IMR-90 (cell line): ENCODE measurements around the gene C6.
"Not testable (repeated sequence)": the region's sequence is repeated elsewhere in the genome, so short reads cannot be mapped to it uniquely, and the experiment has no call there.

Experiments
- CTCF ChIP-seq: conservative IDR thresholded peaks from 2 replicates; pipeline ENCODE4 v1.5.1; 2012; ENCODE audit warnings: mild to moderate bottlenecking, low read depth, low read length, improper control_type of control experiment
- MAFK ChIP-seq: IDR thresholded peaks from 2 replicates; pipeline ENCODE4 v1.6.1; 2012; ENCODE audit warnings: low read depth, low read length, improper control_type of control experiment
- MXI1 ChIP-seq: IDR thresholded peaks from 2 replicates; pipeline ENCODE4 v1.6.1; 2012; ENCODE audit warnings: low read depth, mild to moderate bottlenecking, low read length, moderate library complexity, borderline replicate concordance
- NFE2L2 ChIP-seq: fragments of 150-350 bp; IDR thresholded peaks from 2 replicates; pipeline ENCODE4 v1.6.1; 2016; ENCODE audit warnings: low read depth, mild to moderate bottlenecking, low read length
- POLR2A ChIP-seq: IDR thresholded peaks from 2 replicates; pipeline ENCODE4 v1.6.1; 2012; ENCODE audit warnings: mild to moderate bottlenecking, low read depth, low read length
- RAD21 ChIP-seq: IDR thresholded peaks from 2 replicates; pipeline ENCODE4 v1.6.1; 2012; ENCODE audit warnings: low read length, improper control_type of control experiment
- RCOR1 ChIP-seq: IDR thresholded peaks from 2 replicates; pipeline ENCODE4 v1.6.1; 2012; ENCODE audit warnings: mild to moderate bottlenecking, low read length, improper control_type of control experiment; ENCODE audit not compliant: insufficient replicate concordance
- RFX5 ChIP-seq: IDR thresholded peaks from 2 replicates; pipeline ENCODE4 v1.8.0; 2012; ENCODE audit warnings: low read depth, mild to moderate bottlenecking, low read length, moderate library complexity
- SMC3 ChIP-seq: fragments of 150-350 bp; IDR thresholded peaks from 2 replicates; pipeline ENCODE4 v1.6.1; 2016; ENCODE audit warnings: low read depth, mild to moderate bottlenecking, antibody characterized with exemption, low read length, moderate library complexity

- not testable (repeated sequence) for TF ChIP-seq POLR2A, CTCF, MXI1, MAFK, RAD21, SMC3, RCOR1, RFX5, NFE2L2
Observed at GRCh38 chr5:41205475-41205874, 7.9 kb downstream of the C6 start.
